RPMI8226 (cell line): Measurements from ENCODE around the gene VSX2.
"Not testable (repeated sequence)": the region's sequence is repeated elsewhere in the genome, so short reads cannot be mapped to it uniquely, and the experiment has no call there.

Experiments
- DNase-seq: peaks from one replicate; pipeline ENCODE4 v3.0.0-alpha.2; 2015

The VSX2 gene

DNA sequence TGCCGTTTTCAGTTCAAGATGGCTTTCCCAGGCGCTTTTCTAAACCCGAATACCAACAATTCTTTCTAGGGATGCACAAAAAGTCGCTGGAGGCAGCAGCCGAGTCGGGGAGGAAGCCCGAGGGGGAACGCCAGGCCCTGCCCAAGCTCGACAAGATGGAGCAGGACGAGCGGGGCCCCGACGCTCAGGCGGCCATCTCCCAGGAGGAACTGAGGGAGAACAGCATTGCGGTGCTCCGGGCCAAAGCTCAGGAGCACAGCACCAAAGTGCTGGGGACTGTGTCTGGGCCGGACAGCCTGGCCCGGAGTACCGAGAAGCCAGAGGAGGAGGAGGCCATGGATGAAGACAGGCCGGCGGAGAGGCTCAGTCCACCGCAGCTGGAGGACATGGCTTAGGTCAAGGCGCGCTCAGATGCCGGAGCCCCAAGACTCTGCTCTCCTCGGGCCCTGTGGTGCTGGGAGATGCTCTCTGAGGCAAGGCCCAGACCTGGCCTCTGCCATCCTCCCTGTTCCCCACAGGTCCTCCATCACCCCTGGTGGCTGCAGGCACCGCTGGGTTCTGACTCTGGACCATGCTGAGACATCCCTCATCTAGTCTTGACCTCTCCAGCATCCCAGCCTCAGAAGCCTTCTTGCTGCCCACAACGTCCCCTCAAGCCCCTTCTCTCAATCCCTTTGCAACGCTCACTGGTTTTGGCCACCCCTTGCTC is 21.4 kb downstream of the VSX2 start:
- DNase-seq = no peak

DNA sequence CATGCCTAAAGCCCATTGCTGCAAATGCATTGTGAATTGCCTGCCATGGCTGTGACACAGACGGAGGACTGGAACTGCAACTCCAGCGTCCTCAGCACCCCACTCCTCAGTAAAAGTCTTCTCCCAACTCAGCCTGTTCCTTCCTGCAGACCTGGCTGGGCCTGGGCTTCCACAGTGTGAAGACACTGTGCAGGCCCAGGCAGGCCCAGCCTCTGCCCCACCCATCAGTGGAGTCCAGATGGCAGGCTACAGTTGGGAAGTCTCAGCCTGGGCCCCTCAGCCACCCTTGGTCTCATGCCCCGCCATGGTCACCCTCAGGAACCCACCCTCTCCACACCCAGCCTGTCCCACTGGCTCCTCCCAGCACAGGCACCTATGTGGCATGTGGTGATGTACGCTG is 22.0 kb downstream of the VSX2 start:
- DNase-seq = no peak

DNA sequence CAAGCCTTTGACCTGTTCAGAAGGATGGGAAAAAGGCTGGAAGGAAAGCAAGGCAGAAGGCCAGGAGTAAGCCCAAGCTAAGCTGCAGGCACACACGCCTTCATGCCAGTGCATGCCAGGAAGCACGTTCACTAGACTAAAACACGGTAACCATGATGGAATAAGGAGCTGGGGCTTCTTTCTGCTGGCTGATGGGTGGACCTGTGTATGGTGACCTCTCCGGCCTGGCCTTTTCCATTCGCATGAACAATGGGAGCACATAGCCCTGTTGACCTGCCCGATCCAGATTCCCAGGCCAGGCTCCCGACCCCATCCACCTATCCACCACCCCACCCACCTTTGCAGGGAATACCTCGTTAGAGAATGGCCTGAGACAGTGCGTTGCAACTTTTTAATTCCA is 22.8 kb downstream of the VSX2 start:
- no peak for DNase-seq

DNA sequence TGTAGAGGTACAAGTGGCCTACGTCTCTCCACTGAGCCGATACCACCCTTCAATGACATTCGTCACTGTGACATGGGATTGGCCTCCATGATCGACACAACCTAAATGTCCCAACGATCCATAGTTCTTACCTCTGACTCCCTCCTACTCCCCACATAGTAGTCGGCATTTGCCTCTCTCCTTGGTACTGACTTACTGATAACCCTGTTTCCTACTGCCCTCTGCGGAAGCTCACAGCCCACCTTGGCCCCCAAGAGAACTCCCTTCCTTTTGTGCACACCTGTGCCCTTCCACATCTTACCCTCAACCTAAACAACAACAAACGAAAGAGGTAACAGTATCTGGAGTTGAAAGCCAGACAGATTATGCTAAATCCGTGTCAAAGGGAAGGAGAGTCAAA is 23.9 kb downstream of the VSX2 start:
- no peak for DNase-seq

DNA sequence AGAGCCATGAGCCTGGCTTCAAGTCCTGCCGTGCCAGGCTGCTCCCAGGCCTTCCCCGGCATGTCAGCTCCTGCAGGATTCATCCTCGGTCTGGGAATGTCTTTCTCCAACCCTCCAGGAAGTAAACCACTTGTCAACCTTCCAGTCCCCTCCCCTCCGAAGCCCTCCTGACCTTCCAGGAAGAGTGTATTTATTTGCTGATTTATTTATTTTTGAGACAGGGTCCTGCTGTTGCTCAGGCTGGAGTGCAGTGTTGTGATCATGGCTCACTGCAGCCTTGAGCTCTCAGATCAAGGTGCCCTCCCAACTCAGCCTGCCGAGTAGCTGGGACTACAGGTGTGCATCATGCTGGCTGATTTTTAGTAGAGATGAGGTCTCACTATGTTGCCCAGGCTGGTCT is 24.7 kb downstream of the VSX2 start:
- DNase-seq = no peak

DNA sequence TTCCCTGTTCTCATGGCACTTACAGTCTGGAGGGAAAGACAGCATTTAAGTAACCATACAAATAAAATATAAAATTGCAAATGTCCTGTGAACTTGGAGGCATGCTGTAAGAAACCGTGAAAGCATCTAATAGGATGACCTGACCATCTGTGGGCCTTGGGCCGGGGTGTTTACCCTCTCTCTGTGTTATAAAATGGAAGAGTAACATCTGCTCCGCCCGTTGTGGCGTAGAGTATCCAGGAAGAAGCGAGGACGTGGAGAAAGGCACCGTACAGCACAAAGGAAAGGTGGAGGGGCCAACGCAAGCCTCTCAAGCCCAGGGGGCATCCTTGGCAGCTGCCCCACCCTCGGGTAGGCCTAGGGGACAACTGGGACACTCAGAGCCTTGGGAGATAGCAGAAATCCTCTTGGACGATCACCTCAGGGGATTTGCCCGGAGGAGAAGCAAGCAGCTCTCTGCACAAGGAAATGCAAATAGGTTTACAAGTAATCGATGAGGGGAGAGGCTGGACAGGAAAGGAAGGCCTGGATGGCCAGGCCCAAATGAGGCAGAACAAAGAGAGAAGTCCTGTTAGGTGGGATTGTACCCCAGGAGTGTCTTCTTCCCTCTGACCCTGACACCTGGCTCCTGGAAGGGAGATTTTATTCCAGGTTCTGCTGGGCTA is 26.2 kb downstream of the VSX2 start:
- no peak for DNase-seq

DNA sequence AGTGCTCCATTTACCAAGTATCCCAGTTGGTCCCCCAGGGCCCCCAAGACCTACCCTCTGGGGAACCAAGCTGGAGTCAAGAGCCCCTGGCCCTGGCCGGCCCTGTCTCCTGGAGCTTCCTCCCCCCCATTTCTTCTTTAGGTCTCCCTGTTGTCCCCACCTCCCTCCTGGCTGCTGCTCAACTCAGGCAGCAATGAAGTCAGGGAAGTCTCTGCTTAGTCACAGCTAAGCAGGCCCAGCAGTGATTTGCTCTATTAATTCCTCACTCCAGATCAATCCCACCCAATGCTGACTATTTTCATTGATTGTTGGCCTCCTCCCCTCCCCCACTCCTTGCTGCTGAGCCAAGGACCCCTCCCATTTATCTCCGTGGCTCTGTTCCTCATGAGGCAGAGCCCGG is 28.3 kb downstream of the VSX2 start:
- no peak for DNase-seq

DNA sequence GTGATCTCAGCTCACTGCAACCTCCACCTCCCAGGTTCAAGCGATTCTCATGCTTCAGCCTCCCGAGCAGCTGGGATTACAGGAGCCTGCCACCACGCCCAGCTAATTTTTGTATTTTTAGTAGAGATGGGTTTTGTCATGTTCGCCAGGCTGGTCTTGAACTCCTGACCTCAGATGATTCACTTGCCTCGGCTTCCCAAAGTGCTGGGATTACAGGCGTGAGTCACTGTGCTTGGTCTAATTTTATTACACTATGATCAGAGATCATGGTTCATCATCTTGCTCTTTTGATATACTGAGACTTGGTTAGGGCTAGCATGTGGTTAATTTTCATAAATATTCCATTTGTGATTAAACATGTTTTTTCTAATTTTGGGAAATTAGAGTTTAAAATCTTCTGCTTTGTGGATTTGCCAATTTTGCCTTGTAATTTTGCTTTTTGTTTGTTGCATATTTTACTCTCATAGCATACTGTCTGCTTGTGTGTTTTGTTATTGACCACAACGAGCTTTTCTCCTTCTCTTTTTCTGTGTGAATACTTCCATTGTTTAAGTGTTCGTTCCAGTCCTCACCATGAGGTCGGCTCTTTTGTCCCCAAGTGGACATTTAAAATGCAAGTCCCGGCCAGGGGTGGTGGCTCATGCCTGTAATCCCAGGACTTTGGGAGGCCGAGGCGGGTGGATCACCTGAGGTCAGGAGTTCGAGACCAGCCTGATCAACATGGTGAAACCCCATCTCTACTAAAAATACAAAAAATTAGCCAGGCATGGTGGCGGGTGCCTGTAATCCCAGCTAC is 31.3 kb downstream of the VSX2 start:
- DNase-seq = not testable (repeated sequence)

DNA sequence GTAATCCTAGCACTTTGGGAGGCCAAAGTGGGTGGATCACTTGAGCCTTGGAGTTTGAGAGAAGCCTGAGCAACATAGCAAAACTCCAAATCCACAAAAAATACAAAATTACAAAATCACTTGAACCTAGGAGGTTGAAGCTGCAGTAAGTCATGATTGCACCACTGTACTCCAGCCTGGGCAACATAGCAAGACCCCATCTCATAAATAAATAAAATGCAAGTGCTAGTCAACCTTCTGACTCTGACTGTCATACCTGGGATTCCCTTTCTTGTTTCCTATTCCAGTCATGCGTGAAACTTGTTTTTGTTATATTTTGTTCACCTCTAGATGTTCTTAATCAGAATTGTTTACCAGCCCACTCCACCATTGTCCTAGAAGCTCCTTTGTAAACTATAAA is 32.1 kb downstream of the VSX2 start:
- no peak for DNase-seq

DNA sequence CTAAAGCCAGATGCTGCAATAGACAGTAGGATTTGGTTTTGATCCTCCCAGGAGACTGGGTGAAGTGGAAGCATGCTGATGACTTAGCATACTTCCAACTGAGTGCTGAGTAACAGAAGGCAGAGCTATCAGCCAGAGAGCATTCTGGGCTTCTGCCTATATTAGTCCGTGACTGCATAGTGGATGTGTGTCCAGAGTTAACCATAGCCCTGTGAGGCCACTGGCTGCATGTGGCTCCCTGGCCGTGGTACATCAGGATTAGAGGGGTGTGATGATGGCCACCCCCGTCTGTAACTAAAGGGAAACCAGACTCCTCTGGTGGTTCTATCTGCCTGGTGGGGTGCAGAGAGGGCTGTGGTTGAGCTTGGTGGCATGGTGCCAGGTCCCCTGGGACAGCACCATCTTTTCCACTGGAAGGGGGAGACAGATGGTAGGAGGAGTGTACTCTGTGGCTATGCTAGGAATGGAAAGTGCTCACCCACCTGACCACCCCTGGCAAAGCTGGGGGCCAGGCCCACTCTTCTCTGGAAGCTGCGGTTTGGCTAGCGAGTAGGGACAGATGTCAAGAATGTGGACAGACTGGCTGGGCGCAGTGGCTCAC is 36.1 kb downstream of the VSX2 start:
- no peak for DNase-seq

DNA sequence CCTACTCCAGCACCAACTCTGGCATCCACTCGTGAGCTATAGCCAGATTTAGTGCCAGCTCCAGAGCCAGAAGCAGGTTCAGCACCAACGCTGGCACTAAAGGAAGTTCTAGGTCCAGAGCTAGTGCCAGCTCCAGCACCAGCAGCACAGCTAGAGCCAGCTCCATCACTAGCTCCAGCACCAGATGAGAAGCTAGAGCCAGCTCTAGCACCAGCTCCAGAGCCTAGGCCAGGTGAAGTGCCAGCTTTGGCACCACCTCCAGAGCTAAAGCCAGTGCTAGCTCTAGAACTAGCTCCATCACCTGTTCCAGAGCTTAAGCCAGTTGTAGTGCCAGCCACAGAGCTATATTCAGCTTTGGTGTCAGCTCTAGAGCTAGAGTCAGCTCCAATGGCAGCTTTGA is 38.8 kb downstream of the VSX2 start:
- DNase-seq = no peak

DNA sequence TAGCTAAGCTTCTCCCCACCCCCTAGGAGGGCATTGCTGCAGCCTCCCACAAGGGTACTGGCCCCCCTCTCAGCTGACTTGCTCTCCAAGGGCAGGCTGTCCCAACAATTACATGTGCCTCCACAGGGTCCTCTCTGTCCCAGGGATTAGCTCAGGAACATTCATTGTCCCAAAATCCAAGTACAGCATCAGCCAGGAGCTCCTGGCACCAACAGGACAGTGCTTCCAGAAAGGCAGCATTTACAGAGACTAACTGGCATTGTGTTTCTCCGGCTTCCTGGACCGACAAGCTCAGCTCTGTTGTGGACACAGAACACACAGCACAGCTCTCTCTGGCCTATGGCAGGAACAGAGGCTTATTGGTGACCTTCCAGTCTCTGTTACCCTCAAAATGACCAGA is 41.8 kb downstream of the VSX2 start:
- no peak for DNase-seq

DNA sequence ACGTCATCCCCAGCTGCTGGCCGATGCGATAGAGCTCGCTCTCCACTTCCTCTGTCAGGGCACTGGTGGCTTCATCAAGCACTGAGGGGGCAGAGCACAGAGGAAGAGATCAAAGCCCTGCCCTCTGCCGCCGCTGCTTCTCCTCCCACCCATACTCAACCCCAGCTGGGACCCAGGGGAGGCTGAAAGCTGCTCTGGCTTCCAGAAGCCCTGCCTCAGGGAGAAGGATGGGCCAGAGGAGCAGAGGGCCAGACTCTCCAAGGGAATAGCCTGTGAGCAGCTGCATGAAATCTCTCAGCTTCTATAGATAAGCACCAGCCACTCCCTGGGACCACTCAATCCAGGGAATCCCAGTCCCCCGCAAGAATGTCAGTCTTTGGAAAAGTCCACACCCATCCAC is 47.5 kb downstream of the VSX2 start:
- no peak for DNase-seq

DNA sequence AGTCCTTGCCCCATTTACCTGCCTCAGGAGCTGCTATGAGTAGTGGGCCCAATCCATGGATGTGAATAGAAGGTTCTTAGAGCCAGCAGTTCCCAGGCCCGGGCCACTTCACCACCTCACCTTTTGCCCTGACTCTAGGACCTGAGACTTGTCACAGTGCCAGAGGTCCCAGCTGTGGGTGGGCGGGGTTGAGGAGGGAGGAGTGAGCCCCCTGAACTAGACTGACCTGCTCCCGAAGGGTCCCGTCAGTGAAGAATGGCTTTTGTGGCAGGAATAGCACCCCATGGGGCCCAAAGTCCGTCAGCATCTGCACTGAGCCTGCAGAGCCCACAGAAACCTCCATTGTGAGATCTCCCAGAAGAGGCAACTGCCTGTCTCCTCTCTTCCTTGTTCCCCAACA is 50.6 kb downstream of the VSX2 start:
- DNase-seq = no peak

DNA sequence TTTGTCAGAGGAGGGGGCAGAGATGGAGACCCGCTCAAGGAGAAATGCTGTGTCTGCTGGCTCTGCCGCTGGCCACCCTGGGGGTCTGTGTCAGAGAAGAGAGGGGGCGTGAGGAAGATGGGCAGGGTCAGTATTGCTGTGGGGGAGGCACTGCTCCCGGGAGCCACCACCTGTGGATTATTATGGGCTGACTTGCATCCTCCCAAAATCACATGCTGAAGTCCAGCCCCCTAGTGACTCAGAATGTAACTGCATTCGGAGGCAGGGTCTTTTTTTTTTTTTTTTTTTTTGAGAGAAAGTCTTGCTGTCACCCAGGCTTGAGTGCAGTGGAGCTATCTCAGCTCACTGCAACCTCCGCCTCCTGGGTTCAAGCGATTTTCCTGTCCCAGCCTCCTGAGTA is 51.2 kb downstream of the VSX2 start:
- peak; percentile 29 for DNase-seq

DNA sequence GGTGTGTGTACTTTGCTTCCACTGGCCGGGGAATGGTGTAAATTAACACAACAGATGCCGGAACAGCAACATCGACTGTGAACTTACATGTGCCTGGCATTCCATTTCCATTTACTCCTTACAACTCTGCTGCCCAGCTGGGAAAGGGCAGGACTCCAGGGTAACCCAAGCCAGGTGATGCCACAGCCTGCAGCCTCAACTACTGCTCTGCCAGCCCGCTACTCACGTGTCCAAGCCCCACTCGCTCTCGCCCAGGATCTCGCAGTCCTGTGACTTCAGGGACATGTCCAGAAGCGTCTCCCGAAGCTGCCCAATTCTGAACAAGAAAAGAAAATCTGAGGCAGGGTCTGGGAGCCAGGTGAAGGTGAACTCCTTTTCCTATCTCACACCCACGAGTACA is 52.8 kb downstream of the VSX2 start:
- no peak for DNase-seq

DNA sequence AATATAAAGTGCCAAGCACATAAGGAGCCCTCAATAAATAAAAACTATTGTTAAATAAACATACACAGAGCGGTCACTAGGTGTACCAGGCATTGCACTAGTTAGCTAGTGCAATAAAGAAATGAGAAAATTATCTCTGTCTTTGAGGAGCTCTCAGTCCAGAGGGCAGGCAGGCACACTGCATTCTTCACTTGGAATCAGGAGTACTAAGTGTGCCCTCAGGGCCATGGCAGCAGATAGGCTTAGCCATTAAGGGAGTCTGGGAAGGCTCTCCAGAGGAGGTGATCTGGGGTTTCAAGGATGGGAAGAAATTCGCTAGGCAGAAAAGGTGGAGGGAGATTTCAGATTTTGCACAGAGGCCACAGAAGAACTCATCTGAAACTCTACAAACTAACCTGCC is 54.4 kb downstream of the VSX2 start:
- no peak for DNase-seq

DNA sequence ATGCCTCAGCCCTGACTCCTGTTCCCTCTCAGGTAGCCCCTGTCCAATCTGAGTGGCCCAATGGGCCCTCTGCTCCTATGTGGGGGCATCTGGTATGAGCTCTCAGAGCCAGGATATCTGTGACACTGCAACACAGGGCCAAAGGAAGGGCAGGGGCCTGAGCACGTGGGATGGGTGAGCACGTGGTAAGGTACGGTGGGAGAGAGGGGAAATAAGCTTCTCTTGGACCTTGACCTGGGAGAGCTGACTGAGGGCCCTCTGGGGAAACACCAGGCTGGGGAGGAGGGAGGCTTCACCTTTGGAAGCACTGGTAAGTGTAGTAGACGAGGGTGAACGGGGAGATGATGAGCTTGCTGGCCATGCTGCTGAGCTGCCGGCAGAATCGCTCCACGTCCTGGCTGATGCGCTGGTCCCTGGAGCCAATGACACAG is 56.8 kb downstream of the VSX2 start:
- DNase-seq = no peak

DNA sequence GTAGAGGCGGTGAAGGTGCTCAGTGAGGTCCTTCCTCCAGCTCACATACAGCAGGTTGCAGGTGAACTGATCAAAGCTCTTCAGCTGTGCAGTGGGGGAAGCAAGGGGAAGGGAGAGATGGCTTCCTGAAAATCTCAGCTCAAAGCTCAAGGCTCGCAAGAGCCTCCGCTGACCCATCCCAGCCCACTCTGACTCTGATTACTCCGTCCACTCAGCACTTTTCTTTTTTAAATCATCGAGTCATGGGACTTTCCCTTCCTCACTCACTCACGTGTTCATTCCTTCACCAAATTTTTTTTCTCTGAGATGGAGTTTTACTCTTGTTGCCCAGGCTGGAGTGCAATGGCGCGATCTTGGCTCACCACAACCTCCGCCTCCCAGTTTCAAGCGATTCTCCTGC is 58.7 kb downstream of the VSX2 start:
- no peak for DNase-seq

DNA sequence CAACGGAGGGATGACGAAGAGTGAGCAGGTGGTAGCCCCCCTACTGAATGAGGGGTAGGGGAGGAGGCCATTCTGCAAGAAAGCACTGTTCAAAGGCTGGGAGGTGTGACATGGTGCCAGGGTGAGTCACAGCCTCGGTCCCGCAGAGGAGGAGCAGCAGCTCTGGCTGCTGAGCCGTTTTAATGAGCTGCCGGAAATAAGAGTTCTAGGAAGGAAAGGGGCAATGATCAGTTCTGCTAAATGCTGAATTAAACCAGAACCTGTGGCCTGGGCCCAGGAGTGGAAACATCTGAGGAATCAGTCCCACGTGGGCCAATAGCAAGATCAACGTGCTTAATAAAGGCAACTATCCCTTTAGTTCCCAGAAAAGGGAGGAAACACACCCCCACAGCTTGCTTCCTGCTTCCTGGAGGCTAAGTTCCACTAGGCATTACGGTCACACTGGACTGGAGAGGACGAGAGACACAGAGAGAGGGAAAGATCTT is 59.9 kb downstream of the VSX2 start:
- no peak for DNase-seq

DNA sequence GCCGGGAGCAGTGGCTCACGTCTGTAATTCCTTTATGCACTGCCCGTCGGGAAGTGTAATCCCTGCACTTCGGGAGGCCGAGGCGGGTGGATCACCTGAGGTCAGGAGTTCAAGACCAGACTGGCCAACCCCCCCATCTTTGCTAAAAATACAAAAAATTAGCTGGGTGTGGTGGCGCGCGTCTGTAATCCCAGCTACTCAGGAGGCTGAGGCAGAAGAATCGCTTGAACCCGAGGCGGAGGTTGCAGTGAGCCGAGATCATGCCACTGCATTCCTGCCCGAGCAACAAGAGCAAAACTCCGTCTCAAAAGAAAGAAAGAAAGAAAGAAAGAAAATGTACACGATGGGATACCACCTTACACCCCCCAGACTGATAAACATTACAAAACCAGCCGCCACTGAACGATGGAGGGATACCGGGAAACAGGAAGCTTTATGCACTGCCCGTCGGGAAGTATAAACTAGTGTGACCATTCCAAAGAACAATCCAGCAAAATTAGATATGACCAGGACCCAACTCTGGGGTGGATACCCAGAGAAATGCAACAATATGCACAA is 62.4 kb downstream of the VSX2 start:
- DNase-seq = no peak

DNA sequence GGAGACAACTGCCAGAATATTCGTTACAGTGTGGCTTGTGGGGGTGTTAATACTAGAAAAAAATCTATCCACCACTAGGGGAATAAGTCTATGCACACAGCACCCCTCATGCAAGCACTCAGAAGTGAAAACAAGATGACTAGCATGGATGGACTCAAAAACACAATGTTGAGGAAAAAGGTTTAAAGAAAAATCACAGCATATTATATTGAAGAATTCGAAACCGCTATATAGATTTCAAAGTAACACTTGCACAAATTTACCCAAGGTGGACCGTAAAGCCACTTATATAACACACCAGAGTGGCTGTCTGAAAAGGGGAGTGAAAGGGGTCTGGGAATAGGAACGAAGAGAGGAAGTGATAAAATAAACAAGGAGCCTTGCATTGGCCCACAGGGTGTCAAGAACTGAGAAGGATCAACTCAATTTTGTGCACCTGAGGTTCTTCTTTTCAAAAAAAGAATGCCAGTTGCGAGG is 62.9 kb downstream of the VSX2 start:
- peak; percentile 47 for DNase-seq
